Bronchial epithelial cell (primary cell): Measurements from ENCODE around the gene TOMM40L. TPM values are rescaled to one million over a fixed set of nuclear protein-coding genes. Genes with fewer than 3 reads are reported as not detected.

ENCODE experiments used
- DNase-seq: peaks from one replicate; pipeline ENCODE4 v3.0.0-alpha.2; 2010; ENCODE audit warnings: low read depth
- FAIRE-seq: peaks from 2 replicates; lab custom pipeline; 2011; peaks lifted over from hg19 to GRCh38; lab: Jason Lieb, UNC
- H3K27me3 ChIP-seq: 2 replicates; pipeline ENCODE4 v1.5.1; 2011; ENCODE audit warnings: low read length; ENCODE audit not compliant: control insufficient read depth, insufficient read depth
- H3K36me3 ChIP-seq: 2 replicates; pipeline ENCODE4 v1.5.1; 2011; ENCODE audit warnings: low read length; ENCODE audit not compliant: control insufficient read depth, insufficient read depth
- H3K4me3 ChIP-seq: 2 replicates; pipeline ENCODE4 v1.5.1; 2011; ENCODE audit warnings: mild to moderate bottlenecking, low read depth, low read length, control low read depth
- CTCF ChIP-seq: IDR thresholded peaks from 2 replicates; pipeline ENCODE4 v1.5.1; 2011; ENCODE audit warnings: mild to moderate bottlenecking, moderate library complexity, low read length, control low read depth, inconsistent platforms; ENCODE audit not compliant: insufficient read depth, severe bottlenecking
- total RNA-seq: library from RNA; depleted of rRNA; stranded (reverse); fragments of >200 nt; gene quantifications from 2 replicates; pipeline ENCODE4 v1.2.1, GENCODE V29; 2014

TOMM40L gene
- total RNA-seq, 1 donor from 2014 or later = 10.8 TPM

- TF ChIP-seq CTCF = no peak
- Histone ChIP-seq H3K4me3 (no peak within 1 kb of the TSS), H3K36me3 (peaks cover 1% of the 10 kb centered on the region), H3K27me3 (no peaks in the 10 kb centered on the region)
- no peak for FAIRE-seq
- DNase-seq = no peak
Measured at GRCh38 chr1:161198897-161199431, 26.9 kb upstream of the TOMM40L start, which contains the start of gene ADAMTS4. TSS of gene ADAMTS4 (minus strand) at chr1:161199054. CDS start at chr1:161198627, 427 bp downstream.

- DNase-seq = no peak
- FAIRE-seq = no peak
- peaks cover 3% of the 10 kb centered on the region for H3K36me3 ChIP-seq
- TF ChIP-seq CTCF = no peak
- H3K4me3 ChIP-seq = no peak overlapping the region
- H3K27me3 ChIP-seq = no peaks in the 10 kb centered on the region
Measured at GRCh38 chr1:161199506-161200139, 26.2 kb upstream of the TOMM40L start.

- H3K4me3 ChIP-seq = no peak overlapping the region
- FAIRE-seq (no peak), DNase-seq (no peak)
- TF ChIP-seq CTCF = no peak
- H3K36me3 ChIP-seq = peaks cover 3% of the 10 kb centered on the region
- no peaks in the 10 kb centered on the region for H3K27me3 ChIP-seq
Measured at GRCh38 chr1:161200421-161200991, 25.4 kb upstream of the TOMM40L start.

GRCh38 chr1:161200992-161201835 lies 24.6 kb upstream of the TOMM40L start:
- no peak for DNase-seq
- H3K36me3 ChIP-seq = peaks cover 3% of the 10 kb centered on the region
- no peak for FAIRE-seq
- H3K27me3 ChIP-seq = no peaks in the 10 kb centered on the region
- no peak for TF ChIP-seq CTCF
- H3K4me3 ChIP-seq = no peak overlapping the region

GRCh38 chr1:161201836-161202712 lies 23.8 kb upstream of the TOMM40L start, which contains the start of gene NDUFS2:
TSS of gene NDUFS2 (plus strand) at chr1:161202367. CDS start at chr1:161202386, 19 bp downstream.
- Histone ChIP-seq H3K27me3 (no peaks in the 10 kb centered on the region), H3K4me3 (peak within 1 kb of the TSS; percentile 71), H3K36me3 (peaks cover 10% of the 10 kb centered on the region)
- DNase-seq (peak; percentile 97), FAIRE-seq (peak; percentile 64)
- peak; percentile 26 for TF ChIP-seq CTCF
